Measurements from ENCODE around the gene CACFD1. TPM values are rescaled to one million over a fixed set of nuclear protein-coding genes. Genes with fewer than 3 reads are reported as not detected.

The CACFD1 gene
- total RNA-seq, 1 experiment from 2014 or later: 6.9 TPM

DNA sequence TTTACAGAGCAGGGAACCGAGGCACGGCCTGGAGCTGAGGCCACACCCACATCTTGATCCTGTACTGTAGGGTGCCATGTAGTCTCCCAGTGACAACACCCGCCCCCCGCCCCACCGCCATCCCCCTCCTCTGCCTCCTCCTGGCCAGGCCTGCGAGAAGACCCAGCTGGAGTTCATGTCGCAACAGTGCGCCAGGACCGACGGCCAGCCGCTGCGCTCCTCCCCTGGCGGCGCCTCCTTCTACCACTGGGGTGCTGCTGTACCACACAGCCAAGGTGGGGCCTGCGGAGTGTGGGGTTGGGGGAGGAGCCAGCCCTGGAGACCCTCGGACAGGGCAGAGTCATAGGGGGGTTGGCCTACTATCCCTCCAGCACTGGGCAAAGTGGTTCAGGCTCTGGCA, 23.1 kb upstream of the CACFD1 start:
- no peak for ATAC-seq
- H4K20me1 ChIP-seq (ENCODE audit: insufficient read depth): no peaks in the 10 kb centered on the region
- no peaks in the 10 kb centered on the region for H3K36me3 ChIP-seq (ENCODE audit: control insufficient read depth in 1 of 2, insufficient read depth in 2 of 2, low read length in 2 of 2)
- no TSS peak for BruUV-seq (replicated peaks)
- H2AFZ ChIP-seq (ENCODE audit: low read depth, low read length, poor library complexity, severe bottlenecking): no peak overlapping the region
- intact Hi-C loops (cut with micrococcal nuclease): no loop called here
- no peak overlapping the region for H3K9ac ChIP-seq (ENCODE audit: low read length)
- ChIA-PET RAD21 (ENCODE audit: low non-redundant PET in 1 of 2, low total read pairs in 2 of 2, uncharacterized antibody in 2 of 2, unreplicated experiment in 2 of 2) (no interaction called here), CTCF (no interaction called here), POLR2A (interaction anchor here (0.6 kb wide), 1 partner anchor 23 kb away, joined by 3 read pairs; the partner anchor contains the start of gene CACFD1)
- H3K4me3 ChIP-seq (replicated peaks in 1 of 2; ENCODE audit: low read depth in 1 of 2, low read length in 2 of 2): no peak overlapping the region
- H3K27me3 ChIP-seq (ENCODE audit: insufficient read depth, low read length): no peaks in the 10 kb centered on the region
- H3K79me2 ChIP-seq (ENCODE audit: insufficient read depth, low read length): no peaks in the 10 kb centered on the region
- DNase-seq (ENCODE audit: low read depth, low spot score): no peak
- TF ChIP-seq SP1 (IDR thresholded peaks at IDR 0.05; ENCODE audit: low read depth): no peak
- TF ChIP-seq SRF (IDR thresholded peaks at IDR 0.05; ENCODE audit: low read depth): no peak
- TF ChIP-seq, protein P1, sequence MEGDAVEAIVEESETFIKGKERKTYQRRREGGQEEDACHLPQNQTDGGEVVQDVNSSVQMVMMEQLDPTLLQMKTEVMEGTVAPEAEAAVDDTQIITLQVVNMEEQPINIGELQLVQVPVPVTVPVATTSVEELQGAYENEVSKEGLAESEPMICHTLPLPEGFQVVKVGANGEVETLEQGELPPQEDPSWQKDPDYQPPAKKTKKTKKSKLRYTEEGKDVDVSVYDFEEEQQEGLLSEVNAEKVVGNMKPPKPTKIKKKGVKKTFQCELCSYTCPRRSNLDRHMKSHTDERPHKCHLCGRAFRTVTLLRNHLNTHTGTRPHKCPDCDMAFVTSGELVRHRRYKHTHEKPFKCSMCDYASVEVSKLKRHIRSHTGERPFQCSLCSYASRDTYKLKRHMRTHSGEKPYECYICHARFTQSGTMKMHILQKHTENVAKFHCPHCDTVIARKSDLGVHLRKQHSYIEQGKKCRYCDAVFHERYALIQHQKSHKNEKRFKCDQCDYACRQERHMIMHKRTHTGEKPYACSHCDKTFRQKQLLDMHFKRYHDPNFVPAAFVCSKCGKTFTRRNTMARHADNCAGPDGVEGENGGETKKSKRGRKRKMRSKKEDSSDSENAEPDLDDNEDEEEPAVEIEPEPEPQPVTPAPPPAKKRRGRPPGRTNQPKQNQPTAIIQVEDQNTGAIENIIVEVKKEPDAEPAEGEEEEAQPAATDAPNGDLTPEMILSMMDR (IDR thresholded peaks at IDR 0.05 in 2 of 3, conservative IDR thresholded peaks at IDR 0.05 in 1 of 3; ENCODE audit: borderline replicate concordance in 1 of 3, insufficient read depth in 1 of 3, low read depth in 2 of 3, low read length in 2 of 3): no peak
- TF ChIP-seq CBX3 (IDR thresholded peaks at IDR 0.05; ENCODE audit: low read depth): no peak
- TF ChIP-seq ZFX (IDR thresholded peaks at IDR 0.05): no peak
- TF ChIP-seq EZH2phosphoT487 (IDR thresholded peaks at IDR 0.05; ENCODE audit: borderline replicate concordance): no peak
- TF ChIP-seq, protein P2, sequence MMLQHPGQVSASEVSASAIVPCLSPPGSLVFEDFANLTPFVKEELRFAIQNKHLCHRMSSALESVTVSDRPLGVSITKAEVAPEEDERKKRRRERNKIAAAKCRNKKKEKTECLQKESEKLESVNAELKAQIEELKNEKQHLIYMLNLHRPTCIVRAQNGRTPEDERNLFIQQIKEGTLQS (IDR thresholded peaks at IDR 0.05): no peak
- no peak for TF ChIP-seq SIN3A (IDR thresholded peaks at IDR 0.05; ENCODE audit: low read depth)
- no peak for TF ChIP-seq POLR2A (IDR thresholded peaks at IDR 0.05; ENCODE audit: borderline replicate concordance, extremely low read depth, insufficient read depth, insufficient read length)
- no peak for TF ChIP-seq TCF7L2 (IDR thresholded peaks at IDR 0.05; ENCODE audit: borderline replicate concordance, extremely low read depth, insufficient read depth, insufficient read length)
- TF ChIP-seq EZH2 (IDR thresholded peaks at IDR 0.05): no peak
- TF ChIP-seq POLR2AphosphoS5 (IDR thresholded peaks at IDR 0.05; ENCODE audit: low read depth, low read length): no peak
- H3K27ac ChIP-seq (ENCODE audit: low read depth, low read length): no peak overlapping the region
- H3K9me2 ChIP-seq (ENCODE audit: insufficient read depth): no peaks in the 10 kb centered on the region
- H3K4me2 ChIP-seq (ENCODE audit: low read length): no peak overlapping the region
- no peaks in the 10 kb centered on the region for H3K4me1 ChIP-seq (ENCODE audit: control insufficient read depth in 1 of 2, insufficient read depth in 2 of 2, low read length in 2 of 2)
- no peaks in the 10 kb centered on the region for H3K9me3 ChIP-seq (ENCODE audit: control insufficient read depth in 1 of 2, insufficient read depth in 1 of 2, low read depth in 1 of 2, low read length in 2 of 2)
